ENCODE data around the gene PRRC2B. TPM values are rescaled to one million over a fixed set of nuclear protein-coding genes. Genes with fewer than 3 reads are reported as not detected.
A peak's percentile ranks its signal among the peaks of the same experiment; 100 is the strongest.

Gene PRRC2B
- total and polyA plus RNA-seq, 2 of the 8 experiments (the other 6 are each of a cell fraction or from before 2014, with no cell fraction given) = 37.3 to 249 TPM

DNA sequence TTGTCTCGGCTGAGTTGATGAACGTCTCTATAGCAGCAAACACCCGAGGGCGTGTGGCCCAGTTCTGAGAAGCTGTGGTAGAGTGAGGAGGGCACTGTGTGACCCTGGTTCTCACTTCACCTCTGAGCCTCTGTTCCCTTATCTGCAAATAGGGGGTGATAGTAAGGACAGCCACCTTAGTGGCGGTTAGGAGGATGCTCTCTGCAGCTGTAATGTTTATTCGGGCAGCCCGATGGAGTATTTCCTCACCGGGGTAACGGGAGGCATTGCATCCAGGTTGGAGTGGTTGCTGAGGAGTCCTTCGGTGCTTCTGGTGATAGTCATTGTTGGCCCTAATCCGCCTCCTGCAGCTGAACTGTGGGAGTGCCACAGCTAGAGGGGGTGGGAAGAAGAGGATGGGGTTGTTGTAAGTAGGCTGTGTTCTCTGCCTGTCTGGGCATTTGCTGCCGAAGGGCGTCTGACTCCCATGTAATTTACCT, 13.9 kb downstream of the PRRC2B start (continued):
- peak; percentile 58 to 72 for TF ChIP-seq RAD21 (IDR thresholded peaks at IDR 0.05 in 1 of 2, conservative IDR thresholded peaks at IDR 0.05 in 1 of 2; ENCODE audit: low read depth in 2 of 2, low read length in 2 of 2)
- TF ChIP-seq BRCA1 (IDR thresholded peaks at IDR 0.05; ENCODE audit: low read depth, low read length) = no peak
- no peak for TF ChIP-seq BCL11A (IDR thresholded peaks at IDR 0.05; ENCODE audit: low read depth in 2 of 2, low read length in 2 of 2)
- TF ChIP-seq POLR2AphosphoS5 (IDR thresholded peaks at IDR 0.05; ENCODE audit: low read depth, low read length) = 0 out of 2 replicates have a peak, but pooled peaks have one; percentile 30
- no peak for TF ChIP-seq RBBP5 (IDR thresholded peaks at IDR 0.05; ENCODE audit: borderline replicate concordance, low read depth, low read length)
- no peak for TF ChIP-seq SIRT6 (IDR thresholded peaks at IDR 0.05; ENCODE audit: low read length)
- peak; percentile 59 to 64 (median 63) for TF ChIP-seq CTCF (IDR thresholded peaks at IDR 0.05; ENCODE audit: control extremely low read depth in 1 of 3, insufficient read depth in 1 of 3, low read depth in 1 of 3, low read length in 3 of 3)
- TF ChIP-seq TAF1 (IDR thresholded peaks at IDR 0.05; ENCODE audit: low read depth, low read length) = no peak
- peak; percentile 50; the same call in 1 of the 2 replicates for TF ChIP-seq GABPA (IDR thresholded peaks at IDR 0.05; ENCODE audit: borderline replicate concordance, insufficient read depth, low read length)
- TF ChIP-seq RNF2 (IDR thresholded peaks at IDR 0.05; ENCODE audit: borderline replicate concordance, low read depth, low read length, missing control alignments, poor library complexity, severe bottlenecking) = no peak
- TF ChIP-seq TCF12 (IDR thresholded peaks at IDR 0.05; ENCODE audit: low read depth, low read length) = no peak

Data from H1 (cell line).